Panc1 (cell line): Measurements from ENCODE around the gene ZC3H14. TPM values are rescaled to one million over a fixed set of nuclear protein-coding genes. Genes with fewer than 3 reads are reported as not detected.

Experiments
- ATAC-seq: fragments of 200-7000 bp; cut with Tn5 transposase; 2 replicates; pipeline ENCODE4 v1.9.1; 2020; ENCODE audit warnings: mild to moderate bottlenecking, moderate library complexity
- Bru-seq: library from RNA; stranded (reverse); fragments of 400-500 nt; gene quantifications from one replicate; lab custom pipeline; 2021; lab: Mats Ljungman, UMichigan
- BruChase-seq, 2 experiments: library from RNA; stranded (reverse); fragments of 400-500 nt; gene quantifications; one replicate each; lab custom pipeline; 2021; lab: Mats Ljungman, UMichigan
- BruUV-seq: library from RNA; stranded (reverse); fragments of 400-500 nt; replicated peaks from 2 replicates; lab custom pipeline; 2021; lab: Mats Ljungman, UMichigan
- CTCF ChIA-PET: fragments of 300-600 bp; sonication (Branson Sonifier 250); formaldehyde crosslinking; loops from one replicate; lab custom pipeline; 2022; ENCODE audit warnings: antibody characterized with exemption; lab: Charles Lee
- POLR2A ChIA-PET: fragments of 300-600 bp; sonication (Branson Sonifier 250); formaldehyde crosslinking; loops from one replicate; lab custom pipeline; 2022; ENCODE audit warnings: antibody characterized with exemption; lab: Charles Lee
- DNase-seq: peaks from one replicate; pipeline ENCODE4 v3.0.0-alpha.2; 2010; ENCODE audit warnings: low read depth, low spot score
- H3K27ac ChIP-seq: 2 replicates; pipeline ENCODE4 v1.5.1; 2011; ENCODE audit warnings: mild to moderate bottlenecking, low read length, inconsistent platforms
- H3K27me3 ChIP-seq: fragments of 200-500 bp; sonication (Bioruptor generic); 2 replicates; pipeline ENCODE4 v1.6.0; 2014; ENCODE audit warnings: low read length, inconsistent platforms; ENCODE audit not compliant: control insufficient read depth, insufficient read depth
- H3K36me3 ChIP-seq: fragments of 200-500 bp; sonication (Bioruptor generic); 2 replicates; pipeline ENCODE4 v1.5.1; 2014; ENCODE audit warnings: inconsistent platforms, mild to moderate bottlenecking, low read length, moderate library complexity; ENCODE audit not compliant: control insufficient read depth, insufficient read depth
- H3K4me1 ChIP-seq: 2 replicates; pipeline ENCODE4 v1.5.1; 2011; ENCODE audit warnings: inconsistent platforms, mild to moderate bottlenecking, low read length, moderate library complexity; ENCODE audit not compliant: control insufficient read depth, insufficient read depth
- H3K4me3 ChIP-seq, 2 experiments: 2 replicates each; pipeline ENCODE4 v1.5.1; 2011 to 2012; ENCODE audit warnings: low read depth in 2 of 2, low read length in 2 of 2, mild to moderate bottlenecking in 2 of 2, inconsistent platforms in 1 of 2, moderate library complexity in 1 of 2
- H3K9me3 ChIP-seq: fragments of 200-500 bp; sonication (Bioruptor generic); 2 replicates; pipeline ENCODE4 v1.5.1; 2014; ENCODE audit warnings: low read depth, mild to moderate bottlenecking, inconsistent platforms, low read length, moderate library complexity; ENCODE audit not compliant: control insufficient read depth, insufficient read depth
- POLR2AphosphoS5 ChIP-seq: IDR thresholded peaks from 2 replicates; pipeline ENCODE4 v1.6.1; 2012; ENCODE audit warnings: mild to moderate bottlenecking, low read depth, low read length, moderate library complexity
- REST ChIP-seq, 2 experiments: IDR thresholded peaks; 2 replicates each; pipeline ENCODE4 v1.6.1; 2011 to 2012; ENCODE audit warnings: low read depth in 2 of 2, control low read depth in 1 of 2, low read length in 1 of 2, mild to moderate bottlenecking in 1 of 2, moderate library complexity in 1 of 2; ENCODE audit not compliant: insufficient read depth in 1 of 2
- SIN3A ChIP-seq: IDR thresholded peaks from 2 replicates; pipeline ENCODE4 v1.6.1; 2012; ENCODE audit warnings: low read depth, mild to moderate bottlenecking, low read length, moderate library complexity, borderline replicate concordance; ENCODE audit not compliant: insufficient read depth
- TCF7L2 ChIP-seq: IDR thresholded peaks from 2 replicates; pipeline ENCODE4 v1.6.1; 2011; ENCODE audit warnings: mild to moderate bottlenecking, low read depth, low read length, inconsistent platforms
- in situ Hi-C: cut with HindIII; loops from 2 replicates; pipeline ENCODE4 v1.10.0; 2016; ENCODE audit warnings: low sequenced_read_pairs, low pct_unique_long_range_greater_than_20kb
- intact Hi-C: fragments of 100-400 bp; cut with micrococcal nuclease; formaldehyde crosslinking; loops from one replicate; pipeline ENCODE4 v1.10.0; 2022; ENCODE audit not compliant: unreplicated experiment
- long read RNA-seq: library from polyadenylated mRNA; unstranded; transcript quantifications from one replicate; pipeline ENCODE4 v2.0.0, GENCODE V29; 2021; ENCODE audit not compliant: unreplicated experiment
- polyA plus RNA-seq: library from polyadenylated mRNA; unstranded; fragments of >200 nt; gene quantifications from one replicate; pipeline ENCODE4 v1.2.1, GENCODE V29; 2012; ENCODE audit warnings: missing spikeins; ENCODE audit not compliant: insufficient read length
- total RNA-seq: library from RNA; stranded (reverse); gene quantifications from one replicate; pipeline ENCODE4 v1.2.1, GENCODE V29; 2021; ENCODE audit not compliant: unreplicated experiment
- TF ChIP-seq, protein P1 (sequence below): fragments of 450-650 bp; IDR thresholded peaks from 2 replicates; pipeline ENCODE4 v1.5.1; 2017; ENCODE audit warnings: mild to moderate bottlenecking

ZC3H14 gene
- total RNA-seq = 57.1 TPM
- 59.5 TPM for polyA plus RNA-seq
- Bru-seq, nascent RNA = percentile 79 among the genes with signal in this experiment
- BruChase-seq, experiment 1, labeled RNA remaining after a 2-hour chase = percentile 80 among the genes with signal in this experiment
- BruChase-seq, experiment 2, labeled RNA remaining after a 6-hour chase = percentile 84 among the genes with signal in this experiment
- long read RNA-seq, full-length matches to known transcripts = 70 of 173 reads
- long read RNA-seq, partial matches to known transcripts = 22 of 173 reads
- long read RNA-seq, other reads (novel, unspliced or antisense) = 81 of 173 reads

DNA sequence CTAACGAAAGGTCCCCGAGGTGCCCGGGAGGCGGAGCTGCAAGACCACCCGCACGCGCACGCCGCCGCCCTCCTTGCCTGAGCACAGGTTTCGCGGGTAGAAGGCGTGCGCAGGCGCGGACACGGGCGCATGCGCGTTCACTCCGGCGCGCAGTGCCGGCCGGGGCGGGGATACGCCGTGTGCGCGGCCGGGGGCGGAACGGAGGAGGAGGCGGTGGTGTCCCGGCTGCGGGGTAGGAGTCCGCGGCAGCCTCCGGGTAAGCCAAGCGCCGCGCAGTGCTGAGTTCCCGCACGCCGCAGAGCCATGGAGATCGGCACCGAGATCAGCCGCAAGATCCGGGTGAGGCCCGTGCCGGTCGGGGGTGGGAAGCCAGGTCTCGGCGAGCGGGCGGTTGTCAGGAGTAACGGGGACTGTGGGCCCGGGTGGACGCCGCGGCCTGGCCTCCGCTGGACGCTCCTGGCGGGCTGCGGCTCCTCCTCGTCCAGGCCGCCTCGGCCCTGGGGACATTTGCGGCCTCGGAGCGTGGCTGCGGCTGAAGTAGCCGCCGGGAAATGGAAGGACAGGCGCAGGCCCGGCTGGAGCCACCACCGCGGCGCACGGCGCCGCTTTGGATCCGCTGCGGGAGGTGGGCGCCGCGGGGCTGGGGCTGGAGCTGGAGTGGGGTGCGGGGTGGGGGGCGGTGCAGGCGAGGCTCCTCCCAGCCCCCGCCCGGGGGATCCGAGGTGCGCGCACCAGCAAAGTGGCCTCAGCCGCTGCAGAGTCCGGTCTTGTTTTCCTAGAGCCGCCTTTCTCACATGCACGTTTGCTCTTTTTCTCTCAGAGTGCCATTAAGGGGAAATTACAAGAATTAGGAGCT is at the start of gene ZC3H14:
Gene ZC3H14 (plus strand): TSS at position 207 of the 856 bp plus-strand sequence. CDS start 97 bp downstream, at position 304.
- peak; percentile 72 for TF ChIP-seq POLR2AphosphoS5
- 0 out of 4 replicates have a peak, but pooled peaks of 1 of the 2 experiments have one; percentile 42 for TF ChIP-seq REST (IDR thresholded peaks at IDR 0.05; ENCODE audit: insufficient read depth in 1 of 2, low read depth in 2 of 2, low read length in 1 of 2)
- TF ChIP-seq, protein P1, sequence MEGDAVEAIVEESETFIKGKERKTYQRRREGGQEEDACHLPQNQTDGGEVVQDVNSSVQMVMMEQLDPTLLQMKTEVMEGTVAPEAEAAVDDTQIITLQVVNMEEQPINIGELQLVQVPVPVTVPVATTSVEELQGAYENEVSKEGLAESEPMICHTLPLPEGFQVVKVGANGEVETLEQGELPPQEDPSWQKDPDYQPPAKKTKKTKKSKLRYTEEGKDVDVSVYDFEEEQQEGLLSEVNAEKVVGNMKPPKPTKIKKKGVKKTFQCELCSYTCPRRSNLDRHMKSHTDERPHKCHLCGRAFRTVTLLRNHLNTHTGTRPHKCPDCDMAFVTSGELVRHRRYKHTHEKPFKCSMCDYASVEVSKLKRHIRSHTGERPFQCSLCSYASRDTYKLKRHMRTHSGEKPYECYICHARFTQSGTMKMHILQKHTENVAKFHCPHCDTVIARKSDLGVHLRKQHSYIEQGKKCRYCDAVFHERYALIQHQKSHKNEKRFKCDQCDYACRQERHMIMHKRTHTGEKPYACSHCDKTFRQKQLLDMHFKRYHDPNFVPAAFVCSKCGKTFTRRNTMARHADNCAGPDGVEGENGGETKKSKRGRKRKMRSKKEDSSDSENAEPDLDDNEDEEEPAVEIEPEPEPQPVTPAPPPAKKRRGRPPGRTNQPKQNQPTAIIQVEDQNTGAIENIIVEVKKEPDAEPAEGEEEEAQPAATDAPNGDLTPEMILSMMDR = no peak
- peaks cover 7% of the 10 kb centered on the region for H3K4me1 ChIP-seq
- no peaks in the 10 kb centered on the region for H3K27me3 ChIP-seq
- peak within 1 kb of the TSS; percentile 74 to 77 for H3K4me3 ChIP-seq
- H3K36me3 ChIP-seq = peaks cover 7% of the 10 kb centered on the region
- POLR2A ChIA-PET = no interaction called here
- H3K9me3 ChIP-seq = no peaks in the 10 kb centered on the region
- peak within 1 kb of the TSS; percentile 85 for H3K27ac ChIP-seq
- no TSS peak for BruUV-seq
- in situ Hi-C loops (no loop called here), intact Hi-C loops (no loop called here)
- DNase-seq = no peak
- CTCF ChIA-PET = no interaction called here
- peak; percentile 98 for ATAC-seq

DNA sequence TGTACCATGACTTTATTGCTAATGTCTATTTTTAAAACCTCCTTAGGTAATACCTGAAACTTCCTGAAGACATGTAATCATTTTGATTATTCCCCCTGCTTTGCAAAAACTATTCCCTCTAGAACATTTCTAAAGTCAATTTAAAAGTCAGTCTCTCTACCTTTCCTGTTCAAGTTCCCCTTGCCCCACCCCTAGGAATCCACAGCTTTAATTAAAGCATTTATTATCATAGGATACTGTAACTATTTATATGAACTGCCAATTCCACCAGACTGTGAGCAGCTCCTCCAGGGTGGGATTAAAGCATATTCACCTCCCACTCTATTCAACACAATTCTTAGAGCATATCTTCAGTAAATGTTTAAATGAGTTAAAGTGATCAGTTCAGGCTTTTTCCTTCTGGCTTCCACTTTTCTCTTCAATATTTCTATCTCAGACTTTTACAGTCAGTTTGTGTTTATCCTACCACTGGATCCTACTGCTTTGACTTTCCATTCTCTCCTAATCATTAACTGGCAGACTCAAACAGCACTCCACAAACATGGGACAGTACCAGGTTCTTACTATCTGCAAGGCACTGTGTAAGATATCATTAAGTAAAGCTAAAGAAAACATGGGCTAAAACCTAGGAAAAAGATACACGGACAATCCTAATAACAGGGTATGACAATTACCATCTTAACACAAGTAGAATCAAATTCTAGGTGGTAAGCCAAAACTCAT is 47.2 kb upstream of the ZC3H14 start:
- Histone ChIP-seq H3K4me1 (no peaks in the 10 kb centered on the region), H3K36me3 (no peaks in the 10 kb centered on the region), H3K9me3 (no peaks in the 10 kb centered on the region), H3K4me3 (no peak overlapping the region), H3K27ac (no peak overlapping the region), H3K27me3 (no peaks in the 10 kb centered on the region)
- TF ChIP-seq, protein P1 = no peak
- TF ChIP-seq REST (IDR thresholded peaks at IDR 0.05; ENCODE audit: insufficient read depth in 1 of 2, low read depth in 2 of 2, low read length in 1 of 2) (no peak), TCF7L2 (no peak), SIN3A (no peak), POLR2AphosphoS5 (no peak)
- intact Hi-C loops = no loop called here
- ChIA-PET POLR2A (no interaction called here), CTCF (no interaction called here)
- no TSS peak for BruUV-seq
- in situ Hi-C loops = no loop called here
- ATAC-seq = no peak
- DNase-seq = no peak
